Testis (tissue), 3 donors: Measurements from ENCODE around the gene TLE1. TPM values are rescaled to one million over a fixed set of nuclear protein-coding genes. Genes with fewer than 3 reads are reported as not detected.
A peak's percentile ranks its signal among the peaks of the same experiment; 100 is the strongest.

Experiments
- DNase-seq: peaks from one replicate; pipeline ENCODE4 v3.0.0-alpha.2; 2019
- H3K27ac ChIP-seq, 2 donors: fragments of 200-600 bp; sonication (generic); one replicate each; pipeline ENCODE4 v1.5.1; 2019
- H3K27me3 ChIP-seq: fragments of 200-600 bp; sonication (generic); one replicate; pipeline ENCODE4 v1.5.1; 2019
- H3K36me3 ChIP-seq: fragments of 200-600 bp; sonication (generic); one replicate; pipeline ENCODE4 v1.5.1; 2017; ENCODE audit warnings: low read depth; ENCODE audit errors: missing control alignments
- H3K4me1 ChIP-seq: fragments of 200-600 bp; sonication (generic); one replicate; pipeline ENCODE4 v1.5.1; 2019
- H3K4me3 ChIP-seq, 2 donors: fragments of 200-600 bp; sonication (generic); one replicate each; pipeline ENCODE4 v1.5.1; 2017 to 2019
- H3K9me3 ChIP-seq: fragments of 200-600 bp; sonication (generic); one replicate; pipeline ENCODE4 v1.5.1; 2017
- POLR2A ChIP-seq: fragments of 450-650 bp; IDR thresholded peaks from one replicate; pipeline ENCODE4 v1.6.1; 2017; ENCODE audit warnings: antibody characterized with exemption, mild to moderate bottlenecking, moderate library complexity
- WGBS, 2 donors: methylation state at CpG; one replicate each; pipeline ENCODE4 v1.1.5; 2018; 5-methylcytosine and 5-hydroxymethylcytosine counted together
- intact Hi-C: fragments of 100-400 bp; cut with DNase I; formaldehyde crosslinking; loops from one replicate; pipeline ENCODE4 v1.15.1; 2023; ENCODE audit warnings: low total_unique reads
- polyA plus RNA-seq: library from polyadenylated mRNA; stranded (reverse); fragments of 350-450 nt; fragmentation: Illumina TruSeq; extraction: RNeasy Lipid Tissue Mini Kit (QIAGEN cat#74804); gene quantifications from one replicate; pipeline ENCODE4 v1.2.3, GENCODE V29; 2014; ENCODE audit warnings: low read depth, low replicate concordance; ENCODE audit not compliant: insufficient read depth
- total RNA-seq, 2 donors: library from RNA; depleted of rRNA; stranded (reverse); fragments of >200 nt; gene quantifications; one replicate each; pipeline ENCODE4 v1.2.3, GENCODE V29; 2016
- TF ChIP-seq, protein P1 (sequence below), 3 experiments: fragments of 450-650 bp in 2 of 3; fragments of 200-600 bp in 1 of 3; sonication (generic) in 1 of 3; IDR thresholded peaks; one replicate each; pipeline ENCODE4 v1.5.1; 2016 to 2019; ENCODE audit warnings: antibody characterized with exemption in 3 of 3, mild to moderate bottlenecking in 2 of 3, moderate library complexity in 1 of 3

TLE1 gene
- total and polyA plus RNA-seq, 3 donors from 2014 or later: 53.3 to 95.8 (median 81.0) TPM

DNA sequence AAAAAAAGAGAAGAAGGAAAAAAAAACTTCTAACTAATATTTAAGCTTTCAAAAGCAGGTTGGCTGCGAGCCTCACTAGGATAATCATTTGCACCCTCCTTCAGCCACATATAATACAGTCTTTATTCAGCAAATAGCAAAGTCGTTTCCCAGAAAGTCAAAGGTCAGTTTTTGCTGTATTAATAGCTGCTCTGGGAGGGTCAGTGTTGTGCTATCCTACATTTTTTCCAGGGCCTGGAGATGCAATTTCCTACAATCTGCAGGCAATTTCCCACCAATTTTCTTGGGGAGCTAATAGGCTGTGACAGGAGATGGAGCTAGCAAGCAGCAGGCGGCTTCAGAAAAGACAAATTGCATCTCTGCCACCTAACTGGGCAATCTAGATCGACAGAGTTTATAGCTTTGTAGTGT, 136.8 kb downstream of the TLE1 start:
- WGBS, 2 donors: 54 to 56% methylated on average over 4 of the region's 4 CpGs
- Histone ChIP-seq H3K27me3 (no peaks in the 10 kb centered on the region), H3K27ac (no peak overlapping the region), H3K4me3 (no peak overlapping the region), H3K4me1 (peaks cover 12% of the 10 kb centered on the region), H3K9me3 (no peaks in the 10 kb centered on the region), H3K36me3 (no peaks in the 10 kb centered on the region)
- intact Hi-C loops: no loop called here
- peak; percentile 23 for DNase-seq
- TF ChIP-seq, protein P1, sequence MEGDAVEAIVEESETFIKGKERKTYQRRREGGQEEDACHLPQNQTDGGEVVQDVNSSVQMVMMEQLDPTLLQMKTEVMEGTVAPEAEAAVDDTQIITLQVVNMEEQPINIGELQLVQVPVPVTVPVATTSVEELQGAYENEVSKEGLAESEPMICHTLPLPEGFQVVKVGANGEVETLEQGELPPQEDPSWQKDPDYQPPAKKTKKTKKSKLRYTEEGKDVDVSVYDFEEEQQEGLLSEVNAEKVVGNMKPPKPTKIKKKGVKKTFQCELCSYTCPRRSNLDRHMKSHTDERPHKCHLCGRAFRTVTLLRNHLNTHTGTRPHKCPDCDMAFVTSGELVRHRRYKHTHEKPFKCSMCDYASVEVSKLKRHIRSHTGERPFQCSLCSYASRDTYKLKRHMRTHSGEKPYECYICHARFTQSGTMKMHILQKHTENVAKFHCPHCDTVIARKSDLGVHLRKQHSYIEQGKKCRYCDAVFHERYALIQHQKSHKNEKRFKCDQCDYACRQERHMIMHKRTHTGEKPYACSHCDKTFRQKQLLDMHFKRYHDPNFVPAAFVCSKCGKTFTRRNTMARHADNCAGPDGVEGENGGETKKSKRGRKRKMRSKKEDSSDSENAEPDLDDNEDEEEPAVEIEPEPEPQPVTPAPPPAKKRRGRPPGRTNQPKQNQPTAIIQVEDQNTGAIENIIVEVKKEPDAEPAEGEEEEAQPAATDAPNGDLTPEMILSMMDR (IDR thresholded peaks at IDR 0.05): no peak
- no peak for TF ChIP-seq POLR2A

DNA sequence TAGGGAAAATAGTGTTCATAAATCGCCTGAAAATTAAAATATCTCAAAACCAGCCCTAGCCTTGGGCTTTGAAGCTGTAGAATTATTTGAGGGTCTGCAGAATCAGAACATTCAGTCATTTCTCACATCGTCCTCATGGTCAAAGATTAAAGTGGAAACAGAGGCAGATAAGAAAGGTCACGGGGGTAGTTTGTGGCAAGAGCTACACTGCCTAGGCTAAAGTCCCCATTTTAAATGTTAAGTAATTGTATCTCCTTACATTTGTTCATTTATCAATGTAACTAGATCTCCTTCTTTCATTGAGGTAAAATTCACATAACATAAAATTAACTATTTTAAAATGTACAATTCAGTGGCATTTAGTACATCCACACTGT, 139.2 kb downstream of the TLE1 start:
- TF ChIP-seq, protein P1 (IDR thresholded peaks at IDR 0.05): no peak
- no peak for TF ChIP-seq POLR2A
- DNase-seq: no peak
- Histone ChIP-seq H3K9me3 (no peaks in the 10 kb centered on the region), H3K4me3 (no peak overlapping the region), H3K27me3 (no peaks in the 10 kb centered on the region), H3K27ac (no peak overlapping the region), H3K36me3 (no peaks in the 10 kb centered on the region), H3K4me1 (peaks cover 29% of the 10 kb centered on the region)
- WGBS, 2 donors: 48 to 63% methylated on average over 3 of the region's 3 CpGs
- intact Hi-C loops: no loop called here

DNA sequence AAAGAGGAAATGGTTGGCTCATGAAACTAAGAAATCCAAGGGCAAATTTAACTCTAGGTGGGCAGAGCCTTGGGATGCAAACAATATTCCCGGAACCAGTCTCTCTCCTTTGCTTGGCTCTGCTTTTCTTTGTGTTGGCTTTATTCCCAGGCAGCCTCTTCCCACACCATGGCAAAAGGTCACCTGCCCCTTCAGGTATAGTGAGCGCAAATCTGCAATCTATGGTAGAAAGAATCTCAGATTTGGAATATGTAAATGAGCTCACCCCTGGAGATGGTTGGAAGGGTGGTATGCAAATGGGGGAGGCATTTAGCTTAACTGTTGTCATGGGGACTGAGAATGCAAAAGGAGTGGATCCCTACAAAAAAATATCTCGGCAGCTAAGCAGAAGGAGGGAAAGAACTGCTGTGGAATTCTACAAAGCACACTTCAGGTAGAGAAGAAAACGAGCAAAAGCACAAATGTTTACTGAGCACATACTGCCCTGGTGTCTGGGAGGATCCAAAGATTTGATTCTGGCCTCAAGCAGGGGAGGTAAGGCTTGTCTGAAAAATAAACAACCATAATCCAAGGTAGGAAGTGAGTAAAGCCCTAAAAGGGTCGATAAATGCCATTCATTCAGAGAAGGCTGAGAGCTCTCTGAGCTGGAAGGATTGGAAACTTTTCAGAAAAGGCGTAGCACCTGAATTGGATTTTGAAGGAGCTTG, 139.7 kb downstream of the TLE1 start:
- 65 to 83% methylated on average over 6 of the region's 6 CpGs for WGBS, 2 donors
- Histone ChIP-seq H3K4me1 (peaks cover 29% of the 10 kb centered on the region), H3K4me3 (no peak overlapping the region), H3K9me3 (no peaks in the 10 kb centered on the region), H3K27me3 (no peaks in the 10 kb centered on the region), H3K27ac (no peak overlapping the region), H3K36me3 (no peaks in the 10 kb centered on the region)
- intact Hi-C loops: no loop called here
- DNase-seq: no peak
- no peak for TF ChIP-seq POLR2A
- TF ChIP-seq, protein P1 (IDR thresholded peaks at IDR 0.05): no peak

DNA sequence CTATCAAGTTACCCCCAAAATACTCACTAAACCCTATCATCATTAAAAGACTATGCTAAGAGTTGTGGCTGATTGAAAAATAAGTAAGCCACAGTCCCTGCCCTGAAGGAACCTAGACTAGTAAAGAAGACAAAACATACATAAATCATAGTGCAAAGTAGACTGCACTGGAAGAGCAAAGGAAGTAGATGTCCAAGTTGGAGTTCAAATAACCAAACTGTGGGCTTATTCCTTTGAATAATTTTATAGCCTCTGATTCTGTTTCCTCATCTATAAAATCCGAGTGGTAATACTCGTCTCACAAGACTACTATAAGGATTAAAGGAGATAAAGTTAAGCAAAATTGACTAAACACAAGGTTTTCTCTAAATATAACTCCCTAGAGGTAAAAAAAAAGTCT, 140.4 kb downstream of the TLE1 start:
- intact Hi-C loops: no loop called here
- DNase-seq: no peak
- TF ChIP-seq, protein P1 (IDR thresholded peaks at IDR 0.05): no peak
- TF ChIP-seq POLR2A: no peak
- Histone ChIP-seq H3K9me3 (no peaks in the 10 kb centered on the region), H3K36me3 (no peaks in the 10 kb centered on the region), H3K27me3 (no peaks in the 10 kb centered on the region), H3K27ac (no peak overlapping the region), H3K4me3 (no peak overlapping the region), H3K4me1 (peaks cover 29% of the 10 kb centered on the region)
- WGBS, 2 donors: 91% methylated on average over 2 of the region's 2 CpGs

DNA sequence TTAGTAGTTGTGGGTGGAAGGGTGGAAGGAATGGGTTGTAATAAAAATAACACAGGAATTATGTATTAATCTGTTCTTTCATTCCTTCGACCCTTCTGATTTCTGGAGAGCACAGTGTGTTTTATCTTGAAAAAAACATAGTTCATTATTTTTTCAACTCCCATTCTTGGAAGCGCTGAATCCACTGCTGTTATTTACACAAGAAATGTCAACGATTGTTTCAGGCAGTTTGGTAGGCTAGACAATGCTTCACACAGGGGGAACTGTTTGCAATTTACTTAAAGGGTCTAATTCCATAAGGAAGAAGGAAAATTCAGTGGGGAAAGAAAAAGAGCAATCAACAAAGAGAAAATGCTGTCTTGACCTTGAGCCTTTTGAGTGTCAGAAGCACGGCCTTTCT, 142.9 kb downstream of the TLE1 start:
- no peak for DNase-seq
- TF ChIP-seq POLR2A: no peak
- TF ChIP-seq, protein P1 (IDR thresholded peaks at IDR 0.05): no peak
- intact Hi-C loops: no loop called here
- H3K27me3 ChIP-seq: no peaks in the 10 kb centered on the region
- H3K36me3 ChIP-seq: no peaks in the 10 kb centered on the region
- no peaks in the 10 kb centered on the region for H3K9me3 ChIP-seq
- peak overlapping the region; percentile 14 to 36 for H3K27ac ChIP-seq
- 34 to 48% methylated on average over 4 of the region's 4 CpGs for WGBS, 2 donors
- no peak overlapping the region for H3K4me3 ChIP-seq
- H3K4me1 ChIP-seq: peaks cover 21% of the 10 kb centered on the region
